Measurements from ENCODE around the gene PYY.

The PYY gene

GRCh38 chr17:43950554-43950953 lies 3.2 kb downstream of the PYY start:
- TF ChIP-seq EP300 (IDR thresholded peaks at IDR 0.05; ENCODE audit: borderline replicate concordance) (no peak), RAD21 (IDR thresholded peaks at IDR 0.05; ENCODE audit: low read depth) (no peak), MAX (IDR thresholded peaks at IDR 0.05) (no peak), USF1 (IDR thresholded peaks at IDR 0.05) (no peak), FOXM1 (IDR thresholded peaks at IDR 0.05; ENCODE audit: borderline replicate concordance, low read depth) (no peak), NFIC (IDR thresholded peaks at IDR 0.05) (no peak), ZBTB7A (IDR thresholded peaks at IDR 0.05; ENCODE audit: low read depth) (no peak)

- no peak for TF ChIP-seq MAX (IDR thresholded peaks at IDR 0.05)
- no peak for TF ChIP-seq EGR1 (IDR thresholded peaks at IDR 0.05)
These were observed 4.0 kb downstream of the PYY start for GRCh38 chr17:43949781-43950180.

- no peak for TF ChIP-seq TEAD4 (IDR thresholded peaks at IDR 0.05)
- TF ChIP-seq RAD21 (IDR thresholded peaks at IDR 0.05; ENCODE audit: low read depth): no peak
- TF ChIP-seq USF1 (IDR thresholded peaks at IDR 0.05): no peak
- no peak for TF ChIP-seq REST (IDR thresholded peaks at IDR 0.05; ENCODE audit: low read depth)
These were observed 7.0 kb downstream of the PYY start for GRCh38 chr17:43946781-43947180.

GRCh38 chr17:43945074-43945829 lies 8.5 kb downstream of the PYY start:
- TF ChIP-seq EP300 (IDR thresholded peaks at IDR 0.05; ENCODE audit: borderline replicate concordance) (no peak), EGR1 (IDR thresholded peaks at IDR 0.05) (no peak), CREB1 (IDR thresholded peaks at IDR 0.05; ENCODE audit: low read depth) (no peak), YY1 (IDR thresholded peaks at IDR 0.05; ENCODE audit: low read depth) (no peak), REST (IDR thresholded peaks at IDR 0.05; ENCODE audit: low read depth) (no peak), TCF12 (IDR thresholded peaks at IDR 0.05; ENCODE audit: low read depth) (no peak), FOXM1 (IDR thresholded peaks at IDR 0.05; ENCODE audit: borderline replicate concordance, low read depth) (no peak), NFIC (IDR thresholded peaks at IDR 0.05) (no peak), TEAD4 (IDR thresholded peaks at IDR 0.05) (no peak), RAD21 (IDR thresholded peaks at IDR 0.05; ENCODE audit: low read depth) (no peak), TAF1 (IDR thresholded peaks at IDR 0.05; ENCODE audit: low read depth) (no peak)

- TF ChIP-seq TAF1 (IDR thresholded peaks at IDR 0.05; ENCODE audit: low read depth) (no peak), YY1 (IDR thresholded peaks at IDR 0.05; ENCODE audit: low read depth) (no peak), CREB1 (IDR thresholded peaks at IDR 0.05; ENCODE audit: low read depth) (no peak), TEAD4 (IDR thresholded peaks at IDR 0.05) (no peak), EGR1 (IDR thresholded peaks at IDR 0.05) (no peak), CEBPB (IDR thresholded peaks at IDR 0.05) (no peak), ZBTB7A (IDR thresholded peaks at IDR 0.05; ENCODE audit: low read depth) (no peak), NFIC (IDR thresholded peaks at IDR 0.05) (no peak), MAX (IDR thresholded peaks at IDR 0.05) (no peak), RAD21 (IDR thresholded peaks at IDR 0.05; ENCODE audit: low read depth) (no peak)
These were observed 11.6 kb downstream of the PYY start, which contains the start of gene PPY for GRCh38 chr17:43942051-43942685. Gene PPY, minus strand, starts transcription at chr17:43942476. Its CDS starts 822 bp downstream, at chr17:43941654.

- no peak for TF ChIP-seq REST (IDR thresholded peaks at IDR 0.05; ENCODE audit: low read depth)
- peak; percentile 51 for TF ChIP-seq RAD21 (IDR thresholded peaks at IDR 0.05; ENCODE audit: low read depth)
- no peak for TF ChIP-seq EGR1 (IDR thresholded peaks at IDR 0.05)
- TF ChIP-seq NFIC (IDR thresholded peaks at IDR 0.05): no peak
These were observed 13.1 kb downstream of the PYY start for GRCh38 chr17:43940630-43941029.

All from Ishikawa (cell line).